Esophagus squamous epithelium (tissue), 4 donors: ENCODE measurements around the gene INPP4B.

ENCODE experiments used
- CTCF ChIP-seq, 6 experiments: fragments of 450-650 bp in 4 of 6; fragments of 200-600 bp in 2 of 6; sonication (generic) in 2 of 6; IDR thresholded peaks; one replicate each; pipeline ENCODE4 v1.5.1; 2016 to 2019; ENCODE audit warnings: antibody characterized with exemption in 6 of 6, mild to moderate bottlenecking in 4 of 6, moderate library complexity in 4 of 6
- POLR2A ChIP-seq, 4 donors: fragments of 450-650 bp; IDR thresholded peaks; one replicate each; pipeline ENCODE4 v1.6.1; 2017; ENCODE audit warnings: antibody characterized with exemption in 4 of 4, mild to moderate bottlenecking in 4 of 4, moderate library complexity in 3 of 4

DNA sequence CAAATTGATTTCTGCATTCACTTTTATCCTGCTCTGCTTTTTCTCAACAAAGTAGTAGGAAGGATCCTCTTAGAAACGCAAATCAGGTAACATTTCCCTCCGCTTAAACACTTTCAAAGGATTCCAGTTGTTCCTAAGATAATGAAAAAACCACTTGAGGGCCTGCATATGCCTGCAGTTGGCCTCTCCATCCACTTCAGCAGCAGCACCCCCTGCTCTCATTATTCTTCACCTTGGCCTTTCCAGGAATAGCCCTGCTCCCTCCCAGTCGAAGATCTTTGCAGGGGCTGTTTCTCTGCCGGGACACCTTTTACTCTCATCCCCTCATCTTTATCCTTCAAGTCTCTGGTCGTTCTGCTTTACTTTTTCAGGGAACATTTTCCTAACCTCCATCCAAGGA is 314.0 kb downstream of the INPP4B start:
- TF ChIP-seq CTCF (IDR thresholded peaks at IDR 0.05) (no peak), POLR2A (IDR thresholded peaks at IDR 0.05) (no peak)
